Measurements from ENCODE around the gene CNTN1.
A peak's percentile ranks its signal among the peaks of the same experiment; 100 is the strongest.

The CNTN1 gene

DNA sequence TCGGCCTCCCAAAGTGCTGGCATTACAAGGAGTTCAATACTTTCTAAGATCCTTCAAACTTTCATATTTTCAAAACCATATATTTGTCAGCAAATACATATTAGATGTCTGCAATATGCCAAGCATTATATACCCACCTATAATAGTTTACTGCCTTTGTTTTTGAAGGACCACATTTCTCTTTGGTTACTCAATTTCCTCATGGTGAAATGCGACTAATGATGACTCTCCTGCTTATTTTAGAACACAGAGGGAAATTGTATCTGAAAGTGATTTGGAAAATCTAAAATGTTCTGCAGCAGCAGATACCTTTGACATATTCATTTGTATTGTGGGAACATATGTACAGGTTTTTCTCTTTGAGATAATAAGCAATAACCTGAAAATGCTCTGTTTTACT lies 2.7 kb upstream of the CNTN1 start:
- DNase-seq, result no peak
- TF ChIP-seq, protein P1, sequence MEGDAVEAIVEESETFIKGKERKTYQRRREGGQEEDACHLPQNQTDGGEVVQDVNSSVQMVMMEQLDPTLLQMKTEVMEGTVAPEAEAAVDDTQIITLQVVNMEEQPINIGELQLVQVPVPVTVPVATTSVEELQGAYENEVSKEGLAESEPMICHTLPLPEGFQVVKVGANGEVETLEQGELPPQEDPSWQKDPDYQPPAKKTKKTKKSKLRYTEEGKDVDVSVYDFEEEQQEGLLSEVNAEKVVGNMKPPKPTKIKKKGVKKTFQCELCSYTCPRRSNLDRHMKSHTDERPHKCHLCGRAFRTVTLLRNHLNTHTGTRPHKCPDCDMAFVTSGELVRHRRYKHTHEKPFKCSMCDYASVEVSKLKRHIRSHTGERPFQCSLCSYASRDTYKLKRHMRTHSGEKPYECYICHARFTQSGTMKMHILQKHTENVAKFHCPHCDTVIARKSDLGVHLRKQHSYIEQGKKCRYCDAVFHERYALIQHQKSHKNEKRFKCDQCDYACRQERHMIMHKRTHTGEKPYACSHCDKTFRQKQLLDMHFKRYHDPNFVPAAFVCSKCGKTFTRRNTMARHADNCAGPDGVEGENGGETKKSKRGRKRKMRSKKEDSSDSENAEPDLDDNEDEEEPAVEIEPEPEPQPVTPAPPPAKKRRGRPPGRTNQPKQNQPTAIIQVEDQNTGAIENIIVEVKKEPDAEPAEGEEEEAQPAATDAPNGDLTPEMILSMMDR (IDR thresholded peaks at IDR 0.05; ENCODE audit: low read depth, low read length), result no peak
- Histone ChIP-seq H3K36me3 (no peaks in the 10 kb centered on the region), H3K9me3 (no peaks in the 10 kb centered on the region), H3K4me1 (no peaks in the 10 kb centered on the region), H3K4me3 (ENCODE audit: low read depth, low read length) (no peak overlapping the region), H3K27me3 (peaks cover 8% of the 10 kb centered on the region; the same call in 1 of the 2 replicates)

DNA sequence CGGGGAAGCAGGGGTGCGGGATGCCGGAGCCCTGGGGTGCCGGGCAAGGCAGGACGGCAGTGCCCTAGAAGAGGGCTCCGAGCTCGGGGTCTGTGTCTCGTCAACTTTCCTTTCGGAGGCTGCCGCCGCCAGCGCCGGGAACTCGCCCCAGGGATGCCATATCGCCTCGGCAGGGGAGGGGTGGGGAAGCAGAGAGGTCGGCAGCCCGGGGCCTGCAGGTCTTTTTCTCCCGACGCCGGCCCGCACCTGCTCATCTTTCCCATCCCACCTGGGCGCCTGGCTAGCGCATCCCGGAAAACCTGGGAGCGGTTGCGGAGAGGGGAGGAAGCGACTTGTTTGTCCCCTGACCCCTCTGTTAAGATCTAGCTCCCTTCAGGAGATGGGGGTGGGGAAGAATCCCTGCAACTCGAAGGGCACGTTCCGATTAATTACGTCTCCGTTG lies 547 bp downstream of the CNTN1 start:
- Histone ChIP-seq H3K27me3 (peaks cover 8% of the 10 kb centered on the region; the same call in 1 of the 2 replicates), H3K9me3 (no peaks in the 10 kb centered on the region), H3K36me3 (no peaks in the 10 kb centered on the region), H3K4me1 (no peaks in the 10 kb centered on the region), H3K4me3 (ENCODE audit: low read depth, low read length) (peak overlapping the region; percentile 87)
- TF ChIP-seq, protein P1 (IDR thresholded peaks at IDR 0.05; ENCODE audit: low read depth, low read length), result no peak
- DNase-seq, result peak; percentile 50

DNA sequence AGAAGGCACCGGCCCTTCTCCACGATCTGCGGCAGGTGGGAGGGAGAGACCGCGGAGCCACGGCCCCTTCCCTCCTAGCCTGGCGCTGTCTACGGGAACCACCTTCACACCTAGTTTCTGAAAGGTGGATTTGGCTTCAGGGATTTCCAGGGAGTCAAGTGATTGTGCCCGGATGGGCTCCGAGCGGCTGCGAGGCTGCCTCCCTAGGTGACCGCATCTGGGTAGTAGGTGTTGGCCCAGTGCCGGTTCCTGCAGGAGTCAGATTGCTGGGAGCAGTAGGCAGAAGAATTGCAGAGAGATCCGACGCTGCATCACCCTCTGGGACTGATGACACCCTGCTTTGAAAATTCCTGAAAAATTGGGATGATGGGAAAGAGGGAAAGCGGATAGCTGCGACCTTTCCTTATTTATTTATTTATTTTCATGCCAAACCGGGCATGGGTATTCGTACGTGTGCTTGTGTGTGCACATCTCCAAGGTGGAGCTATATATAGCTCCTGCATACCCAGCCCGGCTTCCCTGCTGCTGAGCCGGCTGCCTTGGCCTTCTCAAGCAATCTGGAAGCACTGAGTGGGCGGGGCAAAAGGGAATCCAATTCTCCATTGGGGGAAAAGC lies 1.1 kb downstream of the CNTN1 start:
- H3K27me3 ChIP-seq, result peaks cover 8% of the 10 kb centered on the region; the same call in 1 of the 2 replicates
- peak; percentile 76 for DNase-seq
- TF ChIP-seq, protein P1 (IDR thresholded peaks at IDR 0.05; ENCODE audit: low read depth, low read length), result no peak
- no peaks in the 10 kb centered on the region for H3K4me1 ChIP-seq
- no peaks in the 10 kb centered on the region for H3K36me3 ChIP-seq
- no peaks in the 10 kb centered on the region for H3K9me3 ChIP-seq
- H3K4me3 ChIP-seq (ENCODE audit: low read depth, low read length), result peak overlapping the region; percentile 87

DNA sequence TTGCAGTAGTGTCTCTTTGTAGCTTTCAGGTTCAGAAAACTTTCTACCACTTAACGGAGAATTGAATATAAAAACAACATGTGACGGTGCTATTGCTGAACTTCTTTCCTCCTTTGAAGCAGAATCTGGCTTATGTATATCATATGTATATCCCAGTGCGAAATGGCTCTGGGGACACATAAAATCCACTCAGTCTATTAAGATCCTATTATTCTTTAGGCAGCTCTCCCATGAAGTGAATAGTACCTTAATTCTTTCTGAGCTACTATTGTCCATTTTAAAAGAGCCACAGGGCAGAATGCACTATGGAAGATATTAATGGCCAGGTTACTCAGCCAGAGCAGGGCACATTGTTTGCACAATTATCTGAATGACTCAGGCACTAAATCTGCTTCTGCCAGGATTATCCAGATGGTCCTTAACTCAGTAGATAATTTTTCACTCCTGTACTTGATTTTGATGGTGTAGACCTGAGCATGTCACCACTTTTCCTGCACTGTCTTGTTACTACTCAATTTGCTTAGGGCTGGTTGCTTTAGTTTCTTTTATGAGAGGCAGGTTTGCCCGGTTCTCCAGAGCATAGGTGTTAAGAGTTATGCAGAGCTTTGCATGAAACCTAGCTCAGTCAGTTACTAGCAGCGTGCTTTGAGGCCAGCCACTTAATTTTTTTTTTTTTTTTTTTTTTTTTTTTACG lies 5.5 kb downstream of the CNTN1 start:
- no peaks in the 10 kb centered on the region for H3K9me3 ChIP-seq
- TF ChIP-seq, protein P1 (IDR thresholded peaks at IDR 0.05; ENCODE audit: low read depth, low read length), result no peak

DNA sequence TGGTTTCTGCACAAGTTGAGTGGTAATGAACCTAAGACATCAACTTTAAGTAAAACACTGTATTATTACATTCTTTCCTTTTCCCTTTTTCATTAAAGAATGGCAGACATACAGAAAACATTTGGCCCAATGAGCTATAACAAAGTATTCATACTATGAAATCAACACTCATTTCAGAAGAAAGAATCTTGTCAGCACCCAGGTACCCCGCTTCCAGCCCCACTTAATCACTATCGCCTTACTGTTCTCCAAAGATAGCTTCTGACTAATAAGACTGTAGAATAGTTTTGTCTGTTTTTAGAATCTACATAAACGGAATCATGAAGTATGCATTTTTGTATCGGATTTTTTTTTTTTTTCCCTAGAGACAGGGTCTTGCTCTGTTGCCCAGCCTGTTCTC lies 9.5 kb downstream of the CNTN1 start:
- Histone ChIP-seq H3K27me3 (no peaks in the 10 kb centered on the region), H3K4me3 (ENCODE audit: low read depth, low read length) (no peak overlapping the region), H3K36me3 (no peaks in the 10 kb centered on the region), H3K4me1 (peaks cover 8% of the 10 kb centered on the region), H3K9me3 (no peaks in the 10 kb centered on the region)
- TF ChIP-seq, protein P1 (IDR thresholded peaks at IDR 0.05; ENCODE audit: low read depth, low read length), result no peak
- no peak for DNase-seq

More for the DNA sequence above, 5.5 kb downstream of the CNTN1 start:
- peak; percentile 52 for DNase-seq
- Histone ChIP-seq H3K4me1 (no peaks in the 10 kb centered on the region), H3K27me3 (peaks cover 7% of the 10 kb centered on the region; the same call in 1 of the 2 replicates), H3K4me3 (ENCODE audit: low read depth, low read length) (peak overlapping the region; percentile 54), H3K36me3 (no peaks in the 10 kb centered on the region)

DNA sequence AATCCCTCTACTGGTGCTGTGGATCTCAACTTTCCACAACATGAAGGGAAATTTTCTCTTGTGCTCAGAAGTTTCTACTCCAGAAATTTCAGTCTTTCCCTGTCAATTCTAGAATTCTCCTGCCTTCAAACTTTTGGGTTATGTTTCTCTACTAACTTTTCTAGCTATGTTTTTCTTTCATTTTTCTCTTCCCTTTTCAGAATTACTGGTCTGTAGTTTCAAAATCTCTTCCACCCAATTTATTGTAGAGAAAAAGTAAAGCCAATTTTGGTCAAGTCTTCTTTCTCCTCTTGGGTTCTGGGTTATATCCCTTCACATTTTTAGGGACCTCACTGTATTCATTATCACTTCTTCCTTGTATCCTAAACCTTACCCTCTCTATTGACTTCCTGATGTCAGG lies 18.9 kb downstream of the CNTN1 start:
- TF ChIP-seq, protein P1 (IDR thresholded peaks at IDR 0.05; ENCODE audit: low read depth, low read length), result no peak
- Histone ChIP-seq H3K4me1 (no peaks in the 10 kb centered on the region; the same call in 1 of the 2 replicates), H3K9me3 (peaks cover 2% of the 10 kb centered on the region; the same call in 1 of the 2 replicates), H3K27me3 (no peaks in the 10 kb centered on the region), H3K36me3 (no peaks in the 10 kb centered on the region), H3K4me3 (ENCODE audit: low read depth, low read length) (no peak overlapping the region)
- no peak for DNase-seq
